Osteoblast (primary cell): ENCODE results near the gene IGSF8. TPM values are rescaled to one million over a fixed set of nuclear protein-coding genes. Genes with fewer than 3 reads are reported as not detected.
A peak's percentile ranks its signal among the peaks of the same experiment; 100 is the strongest.

ENCODE experiments used
- DNase-seq: peaks from one replicate; pipeline ENCODE4 v3.0.0; 2011; ENCODE audit warnings: low spot score, mixed read lengths; ENCODE audit not compliant: insufficient read length; ENCODE audit errors: missing footprints
- H2AFZ ChIP-seq: 2 replicates; pipeline ENCODE4 v1.6.0; 2011; ENCODE audit warnings: mild to moderate bottlenecking, low read length
- H3K27ac ChIP-seq: 2 replicates; pipeline ENCODE4 v1.5.1; 2011; ENCODE audit warnings: mild to moderate bottlenecking, low read depth, low read length, moderate library complexity
- H3K27me3 ChIP-seq: 2 replicates; pipeline ENCODE4 v1.6.0; 2012; ENCODE audit warnings: mild to moderate bottlenecking, control low read depth, inconsistent platforms, low read length, moderate library complexity; ENCODE audit not compliant: insufficient read depth
- H3K36me3 ChIP-seq: 2 replicates; pipeline ENCODE4 v1.5.1; 2011; ENCODE audit warnings: mild to moderate bottlenecking, low read length, control low read depth, moderate library complexity; ENCODE audit not compliant: insufficient read depth
- H3K4me1 ChIP-seq: 2 replicates; pipeline ENCODE4 v1.5.1; 2011; ENCODE audit warnings: mild to moderate bottlenecking, low read length, control low read depth, moderate library complexity; ENCODE audit not compliant: insufficient read depth
- H3K4me2 ChIP-seq: 2 replicates; pipeline ENCODE4 v1.6.0; 2011; ENCODE audit warnings: mild to moderate bottlenecking, low read length; ENCODE audit not compliant: insufficient read depth
- H3K4me3 ChIP-seq: fragments of 200-600 bp; sonication (generic); 3 replicates; pipeline ENCODE4 v1.5.1; 2012; ENCODE audit warnings: mild to moderate bottlenecking, low read length, inconsistent platforms; ENCODE audit not compliant: insufficient read depth
- H3K79me2 ChIP-seq: 2 replicates; pipeline ENCODE4 v1.6.0; 2012; ENCODE audit warnings: mild to moderate bottlenecking, low read length, control low read depth, inconsistent platforms; ENCODE audit not compliant: insufficient read depth
- H3K9me3 ChIP-seq: 2 replicates; pipeline ENCODE4 v1.5.1; 2011; ENCODE audit warnings: low read depth, low read length, control low read depth
- H4K20me1 ChIP-seq: 2 replicates; pipeline ENCODE4 v1.6.0; 2012; ENCODE audit warnings: mild to moderate bottlenecking, low read length, control low read depth; ENCODE audit not compliant: insufficient read depth
- total RNA-seq: library from RNA; depleted of rRNA; stranded (reverse); fragments of >200 nt; gene quantifications from 2 replicates; pipeline ENCODE4 v1.2.3, GENCODE V29; 2012
- TF ChIP-seq, protein P1 (sequence below): IDR thresholded peaks from 2 replicates; pipeline ENCODE4 v1.5.1; 2011; ENCODE audit warnings: mild to moderate bottlenecking, low read depth, low read length, moderate library complexity; ENCODE audit errors: extremely low read depth

IGSF8 gene
- 18.0 and 19.9 TPM in 2 replicates for total RNA-seq

DNA sequence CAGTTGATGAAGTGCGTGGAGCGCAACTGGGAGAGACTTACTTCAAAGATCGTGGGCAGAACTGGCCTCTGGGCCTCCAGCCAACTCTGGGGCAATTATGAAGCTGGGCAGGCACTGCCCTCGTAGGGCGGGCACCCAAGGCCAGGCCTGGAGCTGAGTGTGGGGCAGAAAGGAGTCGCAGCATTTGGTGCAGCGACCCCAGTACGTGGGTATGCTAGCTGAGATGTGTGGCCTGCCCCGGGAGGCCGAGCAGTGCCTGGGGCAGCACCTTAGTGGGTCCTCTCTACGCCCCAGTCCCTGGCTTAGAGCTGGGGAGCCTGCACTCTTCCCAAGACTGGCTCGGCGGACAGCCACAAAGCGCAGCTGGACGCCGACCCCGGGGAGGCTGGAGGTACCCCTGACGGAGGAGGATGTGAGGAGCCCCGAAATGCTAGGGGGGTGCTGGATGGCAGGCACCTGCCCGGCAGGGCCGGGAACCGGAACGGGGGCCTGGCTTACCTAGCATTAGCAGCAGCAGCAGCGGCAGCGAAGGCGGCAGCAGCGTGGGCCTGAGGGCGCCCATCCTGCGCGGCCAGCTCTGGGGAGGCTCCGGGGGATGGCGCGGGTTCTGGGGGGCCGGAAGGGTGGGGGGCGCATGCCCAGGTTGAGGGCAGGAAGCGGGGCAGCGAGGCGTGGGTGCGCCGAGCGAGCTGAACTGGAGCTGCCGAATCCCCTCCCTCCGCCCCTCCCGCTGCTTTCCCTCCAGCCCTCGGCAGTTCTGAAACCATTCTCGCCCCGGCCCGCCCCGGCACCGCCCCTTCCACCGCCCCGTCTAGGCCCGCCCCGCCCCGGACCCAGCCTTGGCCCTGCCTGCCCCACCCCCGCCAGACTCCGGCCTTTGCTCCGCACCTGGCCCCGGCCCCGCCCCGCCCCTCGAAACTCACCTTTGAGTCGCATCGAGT, at the start of gene IGSF8:
TSS of gene IGSF8 (minus strand) at position 709 of the 941 bp plus-strand sequence. CDS start at position 562, 147 bp downstream.
- H3K79me2 ChIP-seq: no peaks in the 10 kb centered on the region
- peaks cover 27% of the 10 kb centered on the region for H3K4me1 ChIP-seq
- peak within 1 kb of the TSS; percentile 46 for H3K27ac ChIP-seq
- peak within 1 kb of the TSS; percentile 97 for H2AFZ ChIP-seq
- peak; percentile 99 for DNase-seq
- TF ChIP-seq, protein P1, sequence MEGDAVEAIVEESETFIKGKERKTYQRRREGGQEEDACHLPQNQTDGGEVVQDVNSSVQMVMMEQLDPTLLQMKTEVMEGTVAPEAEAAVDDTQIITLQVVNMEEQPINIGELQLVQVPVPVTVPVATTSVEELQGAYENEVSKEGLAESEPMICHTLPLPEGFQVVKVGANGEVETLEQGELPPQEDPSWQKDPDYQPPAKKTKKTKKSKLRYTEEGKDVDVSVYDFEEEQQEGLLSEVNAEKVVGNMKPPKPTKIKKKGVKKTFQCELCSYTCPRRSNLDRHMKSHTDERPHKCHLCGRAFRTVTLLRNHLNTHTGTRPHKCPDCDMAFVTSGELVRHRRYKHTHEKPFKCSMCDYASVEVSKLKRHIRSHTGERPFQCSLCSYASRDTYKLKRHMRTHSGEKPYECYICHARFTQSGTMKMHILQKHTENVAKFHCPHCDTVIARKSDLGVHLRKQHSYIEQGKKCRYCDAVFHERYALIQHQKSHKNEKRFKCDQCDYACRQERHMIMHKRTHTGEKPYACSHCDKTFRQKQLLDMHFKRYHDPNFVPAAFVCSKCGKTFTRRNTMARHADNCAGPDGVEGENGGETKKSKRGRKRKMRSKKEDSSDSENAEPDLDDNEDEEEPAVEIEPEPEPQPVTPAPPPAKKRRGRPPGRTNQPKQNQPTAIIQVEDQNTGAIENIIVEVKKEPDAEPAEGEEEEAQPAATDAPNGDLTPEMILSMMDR: no peak
- H3K36me3 ChIP-seq: no peaks in the 10 kb centered on the region
- peak within 1 kb of the TSS; percentile 81 for H3K4me3 ChIP-seq
- no peaks in the 10 kb centered on the region for H3K9me3 ChIP-seq
- peak within 1 kb of the TSS; percentile 99 for H3K4me2 ChIP-seq
- no peaks in the 10 kb centered on the region for H3K27me3 ChIP-seq
- no peaks in the 10 kb centered on the region for H4K20me1 ChIP-seq

GRCh38 chr1:160148121-160148520, 49.7 kb upstream of the IGSF8 start:
- no peaks in the 10 kb centered on the region for H3K27me3 ChIP-seq
- no peaks in the 10 kb centered on the region for H3K36me3 ChIP-seq
- no peak for DNase-seq

DNA sequence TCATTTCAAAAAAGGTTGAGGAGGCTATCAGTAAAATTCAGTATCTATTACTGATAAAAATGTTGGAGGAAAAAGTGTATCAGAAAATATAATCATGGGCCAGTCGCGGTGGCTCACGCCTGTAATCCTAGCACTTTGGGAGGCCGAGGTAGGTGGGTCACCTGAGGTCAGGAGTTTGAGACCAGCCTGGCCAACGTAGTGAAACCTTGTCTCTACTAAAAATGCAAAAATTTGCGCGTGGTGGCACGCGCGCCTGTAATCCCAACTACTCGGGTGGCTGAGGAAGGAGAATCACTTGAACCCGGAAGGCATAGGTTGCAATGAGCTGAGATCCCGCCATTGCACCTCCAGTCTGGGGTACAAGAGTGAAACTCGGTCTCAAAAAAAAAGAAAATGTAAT, 47.7 kb upstream of the IGSF8 start:
- Histone ChIP-seq H3K9me3 (no peaks in the 10 kb centered on the region), H3K27me3 (peaks cover 5% of the 10 kb centered on the region), H2AFZ (no peak overlapping the region), H3K4me3 (no peak overlapping the region), H3K27ac (no peak overlapping the region), H3K36me3 (no peaks in the 10 kb centered on the region), H3K4me1 (peaks cover 14% of the 10 kb centered on the region), H4K20me1 (no peaks in the 10 kb centered on the region), H3K4me2 (no peak overlapping the region), H3K79me2 (no peaks in the 10 kb centered on the region)
- DNase-seq: no peak
- TF ChIP-seq, protein P1: no peak

More at GRCh38 chr1:160148121-160148520, 49.7 kb upstream of the IGSF8 start:
- H3K27ac ChIP-seq: no peak overlapping the region
- no peak overlapping the region for H3K4me2 ChIP-seq
- H2AFZ ChIP-seq: no peak overlapping the region
- H4K20me1 ChIP-seq: no peaks in the 10 kb centered on the region
- H3K4me1 ChIP-seq: peaks cover 14% of the 10 kb centered on the region
- TF ChIP-seq, protein P1: no peak
- no peaks in the 10 kb centered on the region for H3K79me2 ChIP-seq
- H3K9me3 ChIP-seq: no peaks in the 10 kb centered on the region
- no peak overlapping the region for H3K4me3 ChIP-seq

DNA sequence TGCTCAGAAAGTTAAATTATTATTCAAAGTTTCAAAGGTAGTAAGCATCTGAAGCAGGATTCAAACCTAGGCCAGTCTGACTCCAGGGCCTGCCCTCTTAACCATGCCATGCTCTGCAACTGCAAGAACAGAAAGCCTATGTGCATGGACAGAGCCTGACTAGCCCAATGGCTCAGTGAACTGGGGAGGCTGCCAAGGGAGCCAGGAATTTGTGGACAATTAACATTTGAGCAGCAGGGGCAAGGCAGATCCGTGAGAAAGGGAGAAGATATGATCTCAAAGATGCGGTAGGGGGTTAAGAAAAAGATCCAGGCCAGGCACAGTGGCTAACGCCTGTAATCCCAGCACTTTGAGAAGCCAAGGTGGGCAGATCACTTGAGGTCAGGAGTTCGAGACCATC, 46.5 kb upstream of the IGSF8 start:
- no peak overlapping the region for H3K4me3 ChIP-seq
- no peak overlapping the region for H2AFZ ChIP-seq
- H3K36me3 ChIP-seq: no peaks in the 10 kb centered on the region
- DNase-seq: no peak
- no peak overlapping the region for H3K27ac ChIP-seq
- H3K4me2 ChIP-seq: no peak overlapping the region
- H3K4me1 ChIP-seq: peaks cover 11% of the 10 kb centered on the region
- H4K20me1 ChIP-seq: no peaks in the 10 kb centered on the region
- H3K9me3 ChIP-seq: no peaks in the 10 kb centered on the region
- H3K79me2 ChIP-seq: no peaks in the 10 kb centered on the region
- peaks cover 10% of the 10 kb centered on the region for H3K27me3 ChIP-seq
- TF ChIP-seq, protein P1: no peak
